Left ventricle myocardium superior (tissue), 1 donor: ENCODE results near the gene NOL3. TPM values are rescaled to one million over a fixed set of nuclear protein-coding genes. Genes with fewer than 3 reads are reported as not detected.
"Not testable (repeated sequence)": the region's sequence is repeated elsewhere in the genome, so short reads cannot be mapped to it uniquely, and the experiment has no call there.

ENCODE experiments used
- ATAC-seq: fragments of 200-7000 bp; cut with Tn5 transposase; one replicate; pipeline ENCODE4 v1.9.1; 2020; ENCODE audit warnings: mild to moderate bottlenecking, moderate library complexity
- DNase-seq: peaks from one replicate; pipeline ENCODE4 v3.0.0-alpha.2; 2020
- intact Hi-C: fragments of 100-400 bp; cut with micrococcal nuclease; formaldehyde crosslinking; loops from one replicate; pipeline ENCODE4 v1.11.0; 2022
- long read RNA-seq: library from polyadenylated mRNA; unstranded; transcript quantifications from one replicate; pipeline ENCODE4 v2.0.0, GENCODE V29; 2021
- total RNA-seq: library from RNA; stranded (reverse); fragmentation: NEBNext Ultra II Directional; extraction: Animal tissue kit (Norgen Biotek cat#: 25700); gene quantifications from one replicate; pipeline ENCODE4 v1.2.1, GENCODE V29; 2021
- donor health status: DM: no; HTN: yes; CAD: no; lungs with severe emphysema.

NOL3 gene
- total RNA-seq, result 125 TPM
- long read RNA-seq, transcript NOL3-211 (4 exons, 1,351 nt), result major isoform, 6 of 288 reads
- long read RNA-seq, partial matches to known transcripts, result 252 of 288 reads
- long read RNA-seq, other reads (novel, unspliced or antisense), result 21 of 288 reads

GRCh38 chr16:67170168-67170948 lies at the start of gene NOL3:
Gene NOL3 (plus strand): TSS chr16:67170538.
- DNase-seq (peak; percentile 93), ATAC-seq (peak; percentile 72)
- intact Hi-C loops, result no loop called here

DNA sequence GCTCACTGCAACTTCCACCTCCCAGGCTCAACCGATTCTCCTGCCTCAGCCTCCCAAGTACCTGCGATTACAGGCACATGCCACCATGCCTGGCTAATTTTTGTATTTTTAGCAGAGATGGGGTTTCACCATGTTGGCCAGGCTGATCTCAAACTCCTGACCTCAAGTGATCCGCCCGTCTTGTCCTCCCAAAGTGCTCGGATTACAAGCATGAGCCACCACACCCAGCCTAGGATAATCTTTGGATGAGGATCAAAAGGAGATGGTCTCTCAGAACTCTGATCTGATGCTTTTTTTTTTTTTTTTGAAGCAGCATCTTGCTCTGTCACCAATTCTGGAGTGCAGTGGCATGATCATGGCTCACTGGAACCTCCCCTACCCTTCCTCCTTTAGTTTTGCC lies 47.5 kb upstream of the NOL3 start:
- ATAC-seq, DNase-seq, intact Hi-C loops: not testable (repeated sequence)

- ATAC-seq (no peak), DNase-seq (no peak)
- intact Hi-C loops, result no loop called here
Measured at GRCh38 chr16:67128417-67128816, 41.9 kb upstream of the NOL3 start.

GRCh38 chr16:67128887-67129286 lies 41.5 kb upstream of the NOL3 start:
- ATAC-seq (peak; percentile 46), DNase-seq (no peak)
- intact Hi-C loops, result no loop called here

DNA sequence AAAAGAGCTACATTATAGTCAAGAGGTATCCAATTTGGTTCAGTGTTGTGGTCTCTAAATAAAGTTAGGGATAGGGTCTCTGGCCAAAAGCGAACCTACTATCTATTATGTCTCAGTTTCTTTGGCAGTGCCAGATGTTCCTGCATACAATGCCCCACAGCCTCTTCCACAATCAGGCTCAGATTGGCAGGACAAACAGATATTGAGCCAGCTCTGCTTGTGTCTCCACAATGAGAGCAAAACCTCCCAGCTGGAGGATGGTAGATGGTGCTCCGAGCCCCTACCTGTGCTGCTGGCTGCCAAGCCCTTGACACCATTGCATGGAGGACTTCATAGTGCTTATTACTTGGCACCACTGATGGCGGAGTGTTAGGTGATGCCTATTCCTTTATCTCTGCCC lies 40.9 kb upstream of the NOL3 start:
- DNase-seq (no peak), ATAC-seq (peak; percentile 43)
- intact Hi-C loops, result no loop called here

DNA sequence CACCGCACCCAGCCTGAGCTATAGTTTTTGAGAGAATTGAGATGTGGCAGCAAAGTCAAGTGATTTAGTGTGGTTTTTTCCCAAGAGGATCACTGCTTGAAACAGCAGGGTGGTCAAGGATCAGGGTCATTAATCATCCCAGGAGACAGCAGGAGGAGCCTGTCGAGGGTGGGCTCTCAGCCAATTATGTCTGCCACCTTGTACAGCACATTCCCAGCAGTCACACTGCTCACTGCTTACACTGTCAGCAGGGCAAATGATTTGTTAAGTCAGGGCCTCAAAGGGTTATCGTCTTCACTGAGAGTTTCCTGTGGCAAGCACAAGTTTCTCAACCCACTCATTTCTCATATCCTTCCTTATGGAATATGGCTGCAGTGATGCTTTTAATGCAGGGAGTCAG lies 32.7 kb upstream of the NOL3 start:
- ATAC-seq, result no peak
- intact Hi-C loops, result no loop called here
- no peak for DNase-seq

GRCh38 chr16:67141391-67141790 lies 28.9 kb upstream of the NOL3 start:
- ATAC-seq (no peak), DNase-seq (no peak)
- intact Hi-C loops, result no loop called here

- ATAC-seq (no peak), DNase-seq (no peak)
- intact Hi-C loops, result no loop called here
Measured at GRCh38 chr16:67142342-67142741, 28.0 kb upstream of the NOL3 start.

DNA sequence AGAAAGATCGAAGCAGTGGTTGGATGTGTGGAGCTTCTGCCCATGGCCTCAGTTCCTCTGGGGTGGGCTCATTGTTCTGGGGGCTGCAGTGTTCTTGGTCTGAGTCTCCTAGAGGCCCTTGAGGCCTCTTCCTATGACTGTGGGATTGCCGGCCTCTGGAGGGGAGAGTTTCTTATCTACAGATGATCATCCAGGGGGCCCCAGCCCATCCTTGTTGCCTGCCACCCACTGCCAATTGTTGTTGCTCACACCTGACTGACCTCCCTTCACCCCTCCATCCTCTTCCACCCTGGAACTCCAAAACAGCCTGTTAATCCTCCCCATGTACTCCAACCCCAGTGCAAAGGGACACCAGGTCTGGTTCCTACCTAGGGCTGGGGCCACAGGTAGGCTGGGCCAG lies 25.4 kb upstream of the NOL3 start:
- ATAC-seq (no peak), DNase-seq (no peak)
- intact Hi-C loops, result no loop called here

- DNase-seq, result no peak
- ATAC-seq, result no peak
- intact Hi-C loops, result no loop called here
Measured at GRCh38 chr16:67145746-67146145, 24.6 kb upstream of the NOL3 start.

DNA sequence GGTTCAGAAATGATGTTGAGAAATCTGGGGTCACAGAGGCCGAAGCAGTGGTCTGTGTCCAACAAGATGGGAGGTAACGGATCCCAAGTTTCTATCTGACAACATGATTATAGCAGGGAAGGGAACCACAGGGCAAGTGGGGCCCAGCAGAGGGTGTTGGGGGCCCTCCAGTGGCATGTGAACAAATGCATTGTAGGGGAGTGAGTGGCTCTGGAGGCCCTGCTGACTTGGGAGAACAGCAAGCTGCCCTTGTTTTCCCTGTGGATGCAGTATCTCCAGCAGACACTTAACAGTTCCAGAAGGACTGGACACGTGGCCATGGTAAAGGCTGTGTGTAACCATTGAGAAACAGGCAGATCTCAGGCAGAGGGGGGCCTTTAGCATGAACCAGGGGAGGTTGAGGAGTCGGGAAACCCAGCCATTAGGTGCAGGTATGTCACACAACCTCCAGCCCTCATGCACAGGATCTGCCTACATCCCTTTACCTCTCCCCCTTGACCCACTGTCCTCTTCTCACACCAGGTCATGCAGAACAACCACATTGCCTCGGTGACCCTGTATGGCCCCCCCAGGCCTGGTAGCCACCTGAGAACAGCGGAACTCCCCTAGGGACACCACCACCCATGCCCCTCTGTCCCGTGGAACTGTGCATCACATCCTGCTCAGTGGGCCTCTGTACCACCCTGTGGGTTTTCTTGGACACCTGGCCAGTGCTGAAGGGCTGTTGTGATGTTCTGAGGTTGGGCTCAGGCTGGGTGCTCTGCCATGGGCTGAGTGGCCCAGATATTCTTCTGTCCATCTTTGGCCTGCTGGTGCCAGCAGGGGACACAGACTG lies 23.6 kb upstream of the NOL3 start:
- DNase-seq, result no peak
- no peak for ATAC-seq
- intact Hi-C loops, result no loop called here

GRCh38 chr16:67147437-67148140 lies 22.7 kb upstream of the NOL3 start:
- ATAC-seq (no peak), DNase-seq (no peak)
- intact Hi-C loops, result no loop called here

DNA sequence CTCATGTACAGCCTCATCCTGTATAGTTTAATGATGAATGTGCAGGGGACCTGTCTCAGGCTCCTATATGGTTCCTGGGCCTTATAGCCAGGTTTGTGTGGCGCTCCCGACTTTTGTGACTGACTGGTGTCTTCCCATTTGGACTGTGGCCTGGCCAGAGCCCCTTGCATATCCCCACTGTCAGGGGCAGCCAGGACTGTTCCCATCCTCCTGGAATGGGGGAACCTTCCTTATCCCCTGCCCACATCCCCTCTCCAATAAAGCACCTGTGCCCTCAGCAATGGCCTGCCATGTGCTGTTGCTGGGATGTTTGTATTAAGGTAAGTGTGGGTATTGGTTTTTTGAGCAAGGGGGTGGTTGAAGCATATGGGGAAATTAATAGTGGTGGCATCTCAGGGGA lies 22.1 kb upstream of the NOL3 start:
- ATAC-seq (no peak), DNase-seq (no peak)
- intact Hi-C loops, result no loop called here

DNA sequence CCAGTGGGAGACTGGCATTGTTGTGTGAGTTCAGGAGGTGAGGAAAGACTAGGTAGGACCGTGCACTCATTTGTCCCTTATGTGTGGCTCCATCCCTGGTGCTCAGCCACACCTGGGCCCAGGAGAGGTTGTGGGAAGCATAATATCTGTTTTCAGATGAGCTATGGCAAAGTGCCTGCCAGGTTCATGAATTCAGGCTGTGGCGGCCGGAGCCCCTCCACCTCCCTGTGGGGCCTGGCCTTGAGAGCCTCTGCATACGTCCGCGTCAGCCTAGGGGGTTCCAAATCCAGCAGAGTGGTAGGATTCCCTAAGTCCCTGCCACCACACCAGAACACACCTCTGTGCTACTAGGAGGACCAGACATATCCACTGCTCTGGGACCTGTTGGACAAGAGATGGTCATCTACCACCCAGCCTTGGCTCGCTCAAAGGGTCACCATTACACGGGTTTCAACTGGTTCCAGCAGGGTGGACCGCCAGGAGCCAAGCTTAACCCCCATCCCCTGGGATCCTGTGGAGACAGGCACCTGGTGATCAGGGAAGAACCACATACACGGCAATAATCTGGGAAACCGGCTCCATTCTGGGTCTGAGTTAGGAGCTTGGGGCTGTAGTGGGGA lies 21.6 kb upstream of the NOL3 start:
- DNase-seq, result no peak
- no peak for ATAC-seq
- intact Hi-C loops, result no loop called here

DNA sequence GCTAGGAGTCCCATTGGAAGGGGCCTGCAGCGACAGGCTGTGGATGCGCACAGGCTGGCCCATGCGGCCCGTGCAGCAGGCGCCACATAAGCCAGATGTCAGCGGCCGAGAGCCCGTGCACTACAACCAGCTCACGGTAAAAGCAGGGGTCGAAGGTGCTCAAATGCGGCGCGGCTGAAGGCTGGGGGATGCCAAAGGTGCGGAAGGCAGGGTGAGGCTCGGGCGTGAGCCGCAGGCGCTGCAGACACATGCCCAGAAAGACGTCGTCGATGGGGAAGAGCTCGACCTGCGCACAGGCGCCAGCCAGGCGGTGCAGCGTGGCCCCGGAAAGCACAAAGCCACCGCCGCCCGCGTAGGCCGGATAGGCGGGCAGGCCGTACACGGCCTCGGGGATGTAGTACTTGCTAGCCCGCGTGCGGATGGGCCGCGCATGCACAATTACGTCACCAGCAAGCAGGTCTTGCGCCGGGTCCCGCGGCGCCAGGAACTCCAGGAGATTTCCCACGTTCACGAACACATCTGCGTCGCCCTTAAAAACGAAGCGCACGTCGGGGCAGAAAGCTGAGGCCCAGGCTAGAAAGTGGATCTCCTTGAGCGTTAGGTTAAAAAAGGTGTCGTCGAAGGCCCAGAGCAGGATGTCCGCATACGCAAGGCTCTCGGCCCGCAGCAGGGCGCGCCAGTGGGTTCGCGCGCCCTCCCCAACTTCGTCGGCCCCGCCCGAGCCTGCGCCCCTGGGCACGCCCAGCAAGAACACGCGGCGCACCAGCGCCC lies 20.9 kb upstream of the NOL3 start:
- intact Hi-C loops, result no loop called here
- ATAC-seq (no peak), DNase-seq (no peak)

DNA sequence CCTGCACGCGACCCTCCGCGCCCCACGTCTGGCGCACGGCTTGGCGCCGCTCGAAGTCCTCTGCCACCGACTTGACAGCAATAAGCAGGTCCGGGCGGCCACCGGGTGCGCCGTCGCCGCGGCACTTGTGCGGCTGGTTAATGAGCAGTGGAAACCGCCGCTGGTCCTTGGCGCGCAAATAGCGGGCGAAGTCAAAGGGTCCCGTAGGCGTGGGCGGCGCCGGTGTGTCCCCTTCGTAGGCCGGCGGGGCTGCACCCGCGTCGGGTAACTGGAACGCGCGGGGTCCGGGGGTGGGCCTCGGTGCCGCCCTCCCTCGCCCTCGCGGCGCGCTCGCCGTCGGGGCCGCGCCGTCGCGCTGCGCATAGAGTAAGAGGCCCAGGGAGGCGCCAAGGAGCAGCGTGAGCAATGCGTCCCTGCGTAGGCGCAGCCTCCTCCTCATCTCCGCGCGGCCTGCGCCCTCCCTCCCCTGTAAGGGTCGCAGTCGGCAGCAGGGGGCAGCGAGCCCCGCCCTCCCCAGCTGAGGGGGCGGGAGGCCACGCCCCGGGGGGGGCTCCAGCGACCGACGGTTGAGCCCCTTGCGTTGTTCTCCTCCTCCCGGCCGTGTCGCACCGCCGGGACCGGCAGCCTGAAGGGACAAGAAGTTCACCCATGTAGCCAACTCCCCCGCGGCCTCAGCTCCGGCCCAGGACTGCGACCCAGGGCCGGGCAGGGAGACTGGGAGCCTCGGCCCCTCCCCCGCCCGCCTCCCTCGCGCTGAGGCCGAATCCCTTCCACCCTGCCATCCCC lies 20.1 kb upstream of the NOL3 start:
- peak; percentile 74 for DNase-seq
- intact Hi-C loops, result no loop called here

DNA sequence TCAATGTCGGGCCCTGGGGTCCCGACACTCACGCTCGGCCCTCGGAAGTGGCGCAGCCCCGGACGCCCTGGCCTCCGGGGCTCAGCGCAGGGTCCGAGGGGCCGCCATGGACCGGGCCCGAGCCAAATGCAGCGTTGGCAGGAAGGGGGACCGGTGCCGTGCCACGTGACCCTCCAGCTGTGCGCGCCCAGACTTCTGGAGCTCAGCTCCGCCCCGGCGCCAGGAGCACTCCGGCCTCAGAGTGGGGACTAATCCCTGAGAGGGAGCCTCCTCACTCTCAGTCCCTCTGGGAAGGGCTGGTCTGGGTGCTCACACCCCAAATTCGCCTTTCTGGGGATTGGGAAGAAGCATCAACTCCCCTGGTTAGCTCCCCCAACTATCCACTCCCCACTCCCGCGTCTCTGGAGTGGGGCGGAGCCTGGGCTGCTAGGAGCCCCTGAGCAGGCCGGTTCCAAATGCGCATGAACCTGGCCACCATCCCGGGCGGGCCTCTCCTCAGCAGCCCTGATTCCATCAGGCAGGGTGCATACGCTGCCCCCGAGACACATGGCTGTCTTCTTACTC lies 19.4 kb upstream of the NOL3 start, which contains the start of gene B3GNT9:
Gene B3GNT9 (minus strand): TSS at position 166 of the 564 bp plus-strand sequence. CDS start 513 bp downstream, outside the sequence.
- intact Hi-C loops, result no loop called here
- ATAC-seq (peak; percentile 84), DNase-seq (peak; percentile 89)

More for the DNA sequence above, 20.1 kb upstream of the NOL3 start:
- ATAC-seq, result peak; percentile 66
